ENCODE data around the gene KCNE1.
"Not testable (repeated sequence)": the region's sequence is repeated elsewhere in the genome, so short reads cannot be mapped to it uniquely, and the experiment has no call there.

KCNE1 gene

GRCh38 chr21:34407294-34407693 is 104.7 kb downstream of the KCNE1 start:
- not testable (repeated sequence) for DNase-seq (ENCODE audit: low read depth)

GRCh38 chr21:34406676-34407075 is 105.3 kb downstream of the KCNE1 start:
- not testable (repeated sequence) for DNase-seq (ENCODE audit: low read depth)

GRCh38 chr21:34406102-34406501 is 105.9 kb downstream of the KCNE1 start:
- DNase-seq (ENCODE audit: low read depth), result not testable (repeated sequence)

GRCh38 chr21:34405686-34406085 is 106.3 kb downstream of the KCNE1 start:
- DNase-seq (ENCODE audit: low read depth), result not testable (repeated sequence)

- DNase-seq (ENCODE audit: low read depth), result not testable (repeated sequence)
These were observed 107.3 kb downstream of the KCNE1 start for GRCh38 chr21:34404742-34405141.

GRCh38 chr21:34400522-34400921 is 111.5 kb downstream of the KCNE1 start:
- not testable (repeated sequence) for DNase-seq (ENCODE audit: low read depth)

Measured in fibroblast of gingiva (primary cell).